Heart right ventricle (tissue), 16 donors: Measurements from ENCODE around the gene PLEKHM3. TPM values are rescaled to one million over a fixed set of nuclear protein-coding genes. Genes with fewer than 3 reads are reported as not detected.
A peak's percentile ranks its signal among the peaks of the same experiment; 100 is the strongest.

Source experiments
- ATAC-seq, 8 donors: fragments of 200-7000 bp; cut with Tn5 transposase; one replicate each; pipeline ENCODE4 v1.9.1; 2020; ENCODE audit warnings: mild to moderate bottlenecking in 8 of 8, moderate library complexity in 8 of 8, moderate number of reproducible peaks in 1 of 8
- DNase-seq, 2 donors: peaks; one replicate each; pipeline ENCODE4 v3.0.0-alpha.2; 2020
- H3K27ac ChIP-seq, 10 donors: fragments of 200-600 bp; sonication (generic) in 2 of 10; one replicate each; pipeline versions ENCODE4 v1.5.0 to v1.8.0; 2020 to 2022; ENCODE audit warnings: mild to moderate bottlenecking in 3 of 10
- H3K27me3 ChIP-seq, 7 donors: fragments of 200-600 bp; one replicate each; pipeline ENCODE4 v1.8.0; 2021 to 2022; ENCODE audit warnings: mild to moderate bottlenecking in 2 of 7
- H3K36me3 ChIP-seq, 9 donors: fragments of 200-600 bp; sonication (generic) in 1 of 9; one replicate each; pipeline versions ENCODE4 v1.5.0 to v1.8.0; 2020 to 2022; ENCODE audit warnings: mild to moderate bottlenecking in 2 of 9
- H3K4me1 ChIP-seq, 9 donors: fragments of 200-600 bp; sonication (generic) in 1 of 9; one replicate each; pipeline versions ENCODE4 v1.5.0 to v1.8.0; 2020 to 2022; ENCODE audit warnings: mild to moderate bottlenecking in 4 of 9
- H3K4me3 ChIP-seq, 10 donors: fragments of 200-600 bp; sonication (generic) in 2 of 10; one replicate each; pipeline versions ENCODE4 v1.5.0 to v1.8.0; 2020 to 2022; ENCODE audit warnings: mild to moderate bottlenecking in 7 of 10, moderate library complexity in 2 of 10
- H3K9me3 ChIP-seq, 11 donors: fragments of 200-600 bp in 10 of 11; sonication (generic) in 2 of 11; one replicate each; pipeline versions ENCODE4 v1.5.0 to v1.8.0; 2013 to 2022; ENCODE audit warnings: mild to moderate bottlenecking in 2 of 11, control low read depth in 1 of 11, moderate library complexity in 1 of 11
- WGBS, 2 donors: extraction: QIAGEN DNeasy Blood & Tissue Kit; methylation state at CpG; one replicate each; pipeline ENCODE4 v1.1.7; 2013; ENCODE audit warnings: inconsistent platforms in 1 of 2; 5-methylcytosine and 5-hydroxymethylcytosine counted together
- intact Hi-C, 10 donors: fragments of 100-400 bp; cut with DNase I; formaldehyde crosslinking; loops; one replicate each; pipeline versions ENCODE4 v1.11.1 to v1.14.2; 2022
- polyA plus RNA-seq, 2 donors: library from polyadenylated mRNA; stranded (reverse); fragments of 200-250 nt; gene quantifications; one replicate each; pipeline ENCODE4 v1.2.3, GENCODE V29; 2013
- total RNA-seq, 10 donors: library from RNA; stranded (reverse); fragmentation: NEBNext Ultra II Directional in 3 of 10; extraction: Animal tissue kit (Norgen Biotek cat#: 25700) in 3 of 10; gene quantifications; one replicate each; pipeline versions ENCODE4 v1.2.1 to v1.2.4, GENCODE V29; 2021 to 2023
- TF ChIP-seq, protein P1 (sequence below), 9 donors: fragments of 200-600 bp; sonication (generic) in 2 of 9; IDR thresholded peaks; one replicate each; pipeline versions ENCODE4 v1.5.0 to v1.8.0; 2021 to 2022; ENCODE audit warnings: antibody characterized with exemption in 9 of 9, mild to moderate bottlenecking in 5 of 9, moderate library complexity in 1 of 9
- donor health status: Arrhythmogenic right ventricular cardiomyopathy.
- donor health status: ischemic (EF 13 %, LVEDD 7.1; RV severe dilation, severe dysfunction).
- donor health status: healthy with polysubstance abuse.
- donor health status: DM: no; HTN: yes; CAD: no.
- donor health status: DM: no; HTN: no; CAD: no.
- donor health status: ischemic (EF 25% LVEDD 6.9; RV normal size, moderate dysfunction).
- donor health status: ischemic (EF 25% LVEDD 5.7; RV mildly dilated, moderate dysfunction).
- donor health status: healthy.
- donor health status: DM: yes; HTN: yes; CAD: no.
- donor health status: Ischemic cardiomyopathy.
- donor health status: ischemic (EF 35%, LVEDD 5.7; RV mildly dilated, moderate dysfunction).
- donor health status: nonischemic (EF 11% LVEDD 7.7; RV severe dilation, severe dysfunction).
- donor health status: DM: yes; HTN: yes; CAD: no.
- donor health status: PGD.
- donor health status: ischemic (EF 29% LVEDD 5.4; RV normal size, mild dysfunction).
- donor health status: nonischemic (EF 23%, LVEDD 6.1; RV moderate dilation, normal function).

Gene PLEKHM3
- total and polyA plus RNA-seq, 12 donors: 2.5 to 16.2 (median 14.9) TPM

DNA sequence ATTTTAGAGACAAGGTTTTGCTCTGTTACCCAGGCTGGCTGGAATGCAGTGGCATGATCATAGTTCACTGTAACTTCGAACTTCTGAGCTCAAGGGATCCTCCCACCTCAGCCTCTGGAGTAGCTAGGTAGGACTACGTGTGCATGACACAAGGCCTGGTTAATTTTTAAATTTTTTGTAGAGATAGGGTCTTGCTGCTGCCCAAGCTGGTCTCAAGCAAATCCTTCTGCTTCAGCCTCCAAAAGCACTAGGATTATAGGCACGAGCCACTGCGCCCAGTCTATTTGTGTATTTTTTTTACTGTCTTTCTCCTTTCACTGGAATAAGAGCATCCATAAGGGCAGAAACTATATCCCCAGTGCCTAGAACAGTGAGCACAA is 89.3 kb downstream of the PLEKHM3 start:
- H3K4me3 ChIP-seq: no peak overlapping the region
- H3K27ac ChIP-seq: peak overlapping the region in 2 of 10 donors; percentile 11 to 31
- peaks cover 0 to 5% (median 0%) of the 10 kb centered on the region in 9 donors for H3K36me3 ChIP-seq
- intact Hi-C loops: no loop called here
- no peaks in the 10 kb centered on the region for H3K27me3 ChIP-seq
- no peak for ATAC-seq
- TF ChIP-seq, protein P1, sequence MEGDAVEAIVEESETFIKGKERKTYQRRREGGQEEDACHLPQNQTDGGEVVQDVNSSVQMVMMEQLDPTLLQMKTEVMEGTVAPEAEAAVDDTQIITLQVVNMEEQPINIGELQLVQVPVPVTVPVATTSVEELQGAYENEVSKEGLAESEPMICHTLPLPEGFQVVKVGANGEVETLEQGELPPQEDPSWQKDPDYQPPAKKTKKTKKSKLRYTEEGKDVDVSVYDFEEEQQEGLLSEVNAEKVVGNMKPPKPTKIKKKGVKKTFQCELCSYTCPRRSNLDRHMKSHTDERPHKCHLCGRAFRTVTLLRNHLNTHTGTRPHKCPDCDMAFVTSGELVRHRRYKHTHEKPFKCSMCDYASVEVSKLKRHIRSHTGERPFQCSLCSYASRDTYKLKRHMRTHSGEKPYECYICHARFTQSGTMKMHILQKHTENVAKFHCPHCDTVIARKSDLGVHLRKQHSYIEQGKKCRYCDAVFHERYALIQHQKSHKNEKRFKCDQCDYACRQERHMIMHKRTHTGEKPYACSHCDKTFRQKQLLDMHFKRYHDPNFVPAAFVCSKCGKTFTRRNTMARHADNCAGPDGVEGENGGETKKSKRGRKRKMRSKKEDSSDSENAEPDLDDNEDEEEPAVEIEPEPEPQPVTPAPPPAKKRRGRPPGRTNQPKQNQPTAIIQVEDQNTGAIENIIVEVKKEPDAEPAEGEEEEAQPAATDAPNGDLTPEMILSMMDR (IDR thresholded peaks at IDR 0.05): no peak
- DNase-seq: no peak
- WGBS, 2 donors: 89 to 91% methylated on average over 4 of the region's 4 CpGs
- no peaks in the 10 kb centered on the region for H3K9me3 ChIP-seq
- peaks cover 6 to 72% (median 34%) of the 10 kb centered on the region in 9 donors for H3K4me1 ChIP-seq

DNA sequence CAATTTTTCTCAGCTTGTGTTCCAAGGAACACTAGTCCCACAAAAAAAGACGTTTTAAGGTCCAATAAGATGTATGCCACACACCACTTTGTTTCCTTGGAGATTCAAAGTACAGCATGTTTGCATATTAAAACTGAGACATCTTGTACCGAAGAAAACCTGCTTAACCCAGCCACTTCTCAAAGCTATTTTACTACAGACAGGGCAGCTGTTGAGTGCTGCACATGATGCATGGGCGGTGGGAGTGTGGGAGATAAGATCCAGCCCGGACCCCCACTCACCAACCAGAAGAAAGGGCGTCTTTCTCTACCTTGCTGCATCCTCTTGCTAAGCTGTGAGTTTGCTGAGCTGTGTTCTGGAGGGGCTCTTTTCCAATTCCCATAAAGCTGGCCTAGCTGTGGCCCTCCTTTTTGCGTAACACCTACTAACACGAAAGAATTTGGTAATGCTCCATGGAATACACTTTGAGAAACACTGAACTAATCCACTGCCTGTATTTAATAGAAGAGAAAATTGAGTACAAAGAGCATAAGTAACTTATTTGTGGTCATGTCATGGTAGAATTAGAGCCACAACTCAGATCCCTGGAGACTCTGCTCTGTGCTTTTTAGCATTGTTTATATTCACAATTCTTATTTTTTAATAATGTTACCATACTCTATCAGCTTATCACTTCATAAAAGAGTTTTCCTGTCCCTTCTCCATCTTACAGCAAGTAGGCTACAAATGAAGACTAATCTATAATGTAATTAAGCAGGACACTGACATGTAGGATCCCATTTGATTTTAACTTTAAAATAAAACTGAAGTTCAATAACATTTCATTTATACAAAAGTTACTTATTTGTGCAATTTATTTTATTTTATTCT is 90.0 kb downstream of the PLEKHM3 start:
- H3K36me3 ChIP-seq: peaks cover 0 to 12% (median 0%) of the 10 kb centered on the region in 9 donors
- DNase-seq (no peak), ATAC-seq (peak in 2 of 8 donors; percentile 36 to 40)

DNA sequence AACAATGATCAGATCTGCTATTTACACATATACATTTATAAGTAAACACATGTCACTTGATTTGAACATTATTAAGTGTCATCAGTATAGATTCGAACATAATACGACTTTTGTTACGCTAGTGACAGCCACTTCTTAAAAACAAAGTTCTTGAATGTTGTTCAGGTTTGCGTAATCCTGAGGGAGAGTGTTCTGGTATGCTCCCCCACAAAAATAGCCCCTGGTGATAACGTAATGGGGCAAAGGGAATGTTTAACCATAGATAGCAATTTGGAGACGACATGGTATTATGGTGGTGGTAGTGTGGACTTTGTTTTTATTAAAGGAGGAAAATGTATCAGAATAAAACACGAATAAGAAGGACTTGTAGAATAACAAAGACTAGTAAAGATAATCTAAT is 90.6 kb downstream of the PLEKHM3 start:
- 52 to 69% methylated on average over 7 of the region's 7 CpGs for WGBS, 2 donors

More for the DNA sequence above, 90.0 kb downstream of the PLEKHM3 start:
- no peaks in the 10 kb centered on the region for H3K27me3 ChIP-seq
- peak overlapping the region in 7 of 10 donors; percentile 11 to 37 (median 32) for H3K27ac ChIP-seq
- H3K4me1 ChIP-seq: peaks cover 6 to 71% (median 34%) of the 10 kb centered on the region in 9 donors
- no peak overlapping the region for H3K4me3 ChIP-seq
- intact Hi-C loops: no loop called here
- 74 to 76% methylated on average over 7 of the region's 7 CpGs for WGBS, 2 donors
- H3K9me3 ChIP-seq: no peaks in the 10 kb centered on the region
- TF ChIP-seq, protein P1 (IDR thresholded peaks at IDR 0.05): no peak

DNA sequence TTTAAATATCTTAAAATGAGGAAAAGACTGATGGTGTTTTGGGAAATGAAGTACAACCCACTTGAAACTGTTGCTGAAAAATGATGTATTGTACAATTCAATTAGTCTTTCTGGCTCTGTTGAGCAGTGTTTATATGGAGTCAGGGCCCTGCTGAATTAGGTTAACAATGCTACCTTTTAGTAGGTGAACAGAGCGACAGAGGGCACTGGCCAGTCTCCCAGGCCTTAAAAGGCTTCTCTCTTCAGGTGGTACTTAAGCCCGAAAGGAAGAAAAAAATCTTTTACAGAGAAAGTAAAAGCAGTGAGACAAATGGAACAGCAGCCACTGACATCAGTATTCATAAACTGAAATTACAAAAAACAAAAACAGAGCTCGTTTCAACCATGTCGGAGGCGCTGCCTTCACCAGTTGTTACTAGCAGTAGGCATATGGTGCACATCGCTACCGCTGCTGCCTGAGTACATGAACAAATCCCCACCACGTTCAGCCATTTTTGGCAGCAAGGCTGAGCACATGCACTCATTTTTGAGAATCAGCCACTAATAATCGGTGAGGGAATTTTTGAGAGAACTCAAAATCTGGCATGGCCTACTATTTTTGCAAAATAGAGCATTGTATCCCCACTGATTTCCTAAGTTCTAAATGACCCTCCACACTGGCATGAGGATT is 91.8 kb downstream of the PLEKHM3 start:
- Histone ChIP-seq H3K27ac (peak overlapping the region in 2 of 10 donors; percentile 35 to 37), H3K9me3 (no peaks in the 10 kb centered on the region), H3K27me3 (no peaks in the 10 kb centered on the region), H3K4me3 (no peak overlapping the region), H3K4me1 (peaks cover 6 to 52% (median 27%) of the 10 kb centered on the region in 9 donors), H3K36me3 (peaks cover 0 to 29% (median 0%) of the 10 kb centered on the region in 9 donors)
- intact Hi-C loops: no loop called here
- DNase-seq (no peak), ATAC-seq (peak in 1 of 8 donors; percentile 17)
- TF ChIP-seq, protein P1 (IDR thresholded peaks at IDR 0.05): no peak
- 83 to 84% methylated on average over 9 of the region's 9 CpGs for WGBS, 2 donors

More for the DNA sequence above, 90.6 kb downstream of the PLEKHM3 start:
- Histone ChIP-seq H3K9me3 (no peaks in the 10 kb centered on the region), H3K4me3 (no peak overlapping the region), H3K4me1 (peaks cover 6 to 64% (median 34%) of the 10 kb centered on the region in 9 donors), H3K36me3 (peaks cover 0 to 18% (median 0%) of the 10 kb centered on the region in 9 donors), H3K27ac (peak overlapping the region in 7 of 10 donors; percentile 2 to 37 (median 32)), H3K27me3 (no peaks in the 10 kb centered on the region)
- TF ChIP-seq, protein P1 (IDR thresholded peaks at IDR 0.05): no peak
- DNase-seq (no peak), ATAC-seq (peak in 6 of 8 donors; percentile 35 to 73 (median 66))
- intact Hi-C loops: no loop called here
